Heart left ventricle (tissue), 13 donors: ENCODE data around the gene PXT1.

Source experiments
- CTCF ChIP-seq, 12 donors: fragments of 200-600 bp; sonication (generic) in 4 of 12; IDR thresholded peaks; one replicate each; pipeline versions ENCODE4 v1.5.0 to v1.8.0; 2018 to 2022; ENCODE audit warnings: antibody characterized with exemption in 12 of 12, mild to moderate bottlenecking in 5 of 12
- POLR2A ChIP-seq, 2 donors: fragments of 450-650 bp; IDR thresholded peaks; one replicate each; pipeline ENCODE4 v1.6.1; 2017; ENCODE audit warnings: antibody characterized with exemption in 2 of 2, mild to moderate bottlenecking in 2 of 2, moderate library complexity in 2 of 2
- donor health status: ischemic (EF 13 %, LVEDD 7.1; RV severe dilation, severe dysfunction).
- donor health status: DM: no; HTN: yes; CAD: no.
- donor health status: DM: no; HTN: no; CAD: no.
- donor health status: ischemic (EF 25% LVEDD 6.9; RV normal size, moderate dysfunction).
- donor health status: ischemic (EF 25% LVEDD 5.7; RV mildly dilated, moderate dysfunction).
- donor health status: ischemic (EF 35%, LVEDD 5.7; RV mildly dilated, moderate dysfunction).
- donor health status: nonischemic (EF 11% LVEDD 7.7; RV severe dilation, severe dysfunction).
- donor health status: DM: yes; HTN: yes; CAD: no.
- donor health status: PGD.
- donor health status: ischemic (EF 29% LVEDD 5.4; RV normal size, mild dysfunction).
- donor health status: nonischemic (EF 23%, LVEDD 6.1; RV moderate dilation, normal function).

GRCh38 chr6:36463676-36464075 is 21.0 kb upstream of the PXT1 start:
- no peak for TF ChIP-seq CTCF (IDR thresholded peaks at IDR 0.05)
- TF ChIP-seq POLR2A (IDR thresholded peaks at IDR 0.05) = no peak
